ENCODE measurements around the gene MZF1. TPM values are rescaled to one million over a fixed set of nuclear protein-coding genes. Genes with fewer than 3 reads are reported as not detected.
"Not testable (repeated sequence)": the region's sequence is repeated elsewhere in the genome, so short reads cannot be mapped to it uniquely, and the experiment has no call there.

Gene MZF1
- total RNA-seq: 10 to 100 TPM; 13.3 to 14.4 TPM

GRCh38 chr19:58572818-58573657 is at the start of gene MZF1:
Gene MZF1, minus strand, starts transcription at chr19:58573335. Its CDS starts 1,946 bp downstream, at chr19:58571389.
- intact Hi-C loops (cut with micrococcal nuclease): loop anchor here (1.0 kb wide), 6 partner anchors 14 to 268 kb away; partner anchors contain the start of genes CHMP2A, ERVK3-1, TRIM28 and ZBTB45
- peak; percentile 100 for DNase-seq
- POLR2A ChIA-PET: interaction anchor here (1.0 to 2.6 kb wide), 4 partner anchors 11 to 53 kb away, joined by 4 to 13 read pairs (median 8); partner anchors contain the start of genes CHMP2A and ZBTB45
- no peaks in the 10 kb centered on the region for H3K9me3 Mint-ChIP-seq
- peaks cover 33% of the 10 kb centered on the region for H3K4me1 Mint-ChIP-seq (ENCODE audit: low read depth)
- CTCF ChIA-PET: interaction anchor here (0.6 to 1.3 kb wide), 5 partner anchors 9 to 74 kb away, joined by 3 to 7 read pairs (median 3); no protein-coding TSS in a partner anchor
- H3K4me3 Mint-ChIP-seq: peak within 1 kb of the TSS; percentile 96
- H3K36me3 Mint-ChIP-seq: peaks cover 2% of the 10 kb centered on the region
- no peaks in the 10 kb centered on the region for H3K27me3 Mint-ChIP-seq
- H3K27ac Mint-ChIP-seq: peak within 1 kb of the TSS; percentile 100

DNA sequence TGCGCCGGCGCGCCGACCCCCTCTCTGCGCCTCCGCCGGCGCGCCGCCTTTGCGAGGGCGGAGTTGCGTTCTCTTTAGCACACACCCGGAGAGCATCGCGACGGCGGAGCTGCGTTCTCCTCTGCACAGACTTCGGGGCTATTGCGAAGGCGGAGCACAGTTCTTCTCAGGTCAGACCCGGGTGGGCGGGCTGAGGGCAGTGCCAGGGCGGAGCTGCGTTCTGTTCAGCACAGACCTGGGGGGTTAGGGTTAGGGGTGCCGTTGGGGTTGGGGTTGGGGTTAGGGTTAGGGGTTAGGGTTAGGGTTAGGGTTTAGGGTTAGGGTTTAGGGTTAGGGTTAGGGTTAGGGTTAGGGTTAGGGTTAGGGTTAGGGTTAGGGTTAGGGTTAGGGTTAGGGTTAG is 34.1 kb upstream of the MZF1 start:
- POLR2A ChIA-PET; H3K4me3 Mint-ChIP-seq; H3K9me3 Mint-ChIP-seq; H3K27me3 Mint-ChIP-seq; CTCF ChIA-PET; intact Hi-C loops (cut with micrococcal nuclease); DNase-seq; H3K4me1 Mint-ChIP-seq (ENCODE audit: low read depth); H3K36me3 Mint-ChIP-seq; H3K27ac Mint-ChIP-seq: not testable (repeated sequence)

- H3K27ac Mint-ChIP-seq; H3K36me3 Mint-ChIP-seq; intact Hi-C loops (cut with micrococcal nuclease); H3K9me3 Mint-ChIP-seq; H3K4me3 Mint-ChIP-seq; H3K4me1 Mint-ChIP-seq (ENCODE audit: low read depth); CTCF ChIA-PET; H3K27me3 Mint-ChIP-seq; POLR2A ChIA-PET: not testable (repeated sequence)
- DNase-seq: peak; percentile 10
Measured at GRCh38 chr19:58606251-58606896, 33.2 kb upstream of the MZF1 start.

- CTCF ChIA-PET: interaction anchor here (0.9 kb wide), 1 partner anchor 72 kb away, joined by 3 read pairs; no protein-coding TSS in a partner anchor
Measured at GRCh38 chr19:58586133-58586765, 13.1 kb upstream of the MZF1 start.

DNA sequence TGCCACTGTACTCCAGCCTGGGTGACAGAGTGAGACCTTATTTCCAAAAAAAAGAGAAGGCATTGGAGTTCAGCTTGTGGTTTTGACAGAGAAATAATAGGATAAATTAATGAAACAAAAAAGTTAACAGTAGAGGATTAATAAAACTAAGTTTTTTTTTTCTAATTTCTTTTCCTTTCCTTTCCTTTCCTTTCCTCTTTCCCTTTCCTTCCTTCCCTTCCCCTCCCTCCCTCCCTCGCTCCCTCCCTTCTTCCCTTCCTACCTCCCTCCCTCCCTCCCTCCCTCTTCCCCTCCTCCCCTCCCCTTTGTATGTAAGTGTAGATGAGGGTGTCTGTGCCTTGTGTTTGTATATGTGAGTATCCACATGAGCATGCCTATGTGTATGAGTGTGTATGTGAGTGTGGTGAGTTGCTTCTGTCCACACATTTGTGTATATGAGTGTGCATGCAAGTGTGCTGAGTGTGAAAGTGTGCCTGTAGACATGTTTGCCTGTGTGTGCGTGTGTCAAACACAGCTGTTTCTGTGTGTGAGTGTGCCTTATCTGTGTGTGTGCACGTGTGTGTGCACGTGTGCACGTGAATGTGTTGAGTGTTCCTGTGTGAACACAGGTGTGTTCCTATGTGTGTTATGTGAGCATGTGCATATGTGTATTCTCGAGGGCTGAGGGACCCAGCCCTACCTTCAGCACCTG is 12.5 kb upstream of the MZF1 start:
- Mint-ChIP-seq H3K4me3 (no peak overlapping the region), H3K9me3 (no peaks in the 10 kb centered on the region), H3K36me3 (peaks cover 13% of the 10 kb centered on the region), H3K4me1 (ENCODE audit: low read depth) (peaks cover 10% of the 10 kb centered on the region), H3K27ac (no peak overlapping the region), H3K27me3 (no peaks in the 10 kb centered on the region)
- no peak for DNase-seq
- intact Hi-C loops (cut with micrococcal nuclease): no loop called here
- CTCF ChIA-PET: no interaction called here
- POLR2A ChIA-PET: no interaction called here

More at GRCh38 chr19:58586133-58586765, 13.1 kb upstream of the MZF1 start:
- no peaks in the 10 kb centered on the region for H3K9me3 Mint-ChIP-seq
- H3K27ac Mint-ChIP-seq: no peak overlapping the region
- DNase-seq: no peak
- peaks cover 12% of the 10 kb centered on the region for H3K36me3 Mint-ChIP-seq
- POLR2A ChIA-PET: no interaction called here
- no peak overlapping the region for H3K4me3 Mint-ChIP-seq
- intact Hi-C loops (cut with micrococcal nuclease): no loop called here
- H3K27me3 Mint-ChIP-seq: no peaks in the 10 kb centered on the region
- peaks cover 3% of the 10 kb centered on the region for H3K4me1 Mint-ChIP-seq (ENCODE audit: low read depth)

GRCh38 chr19:58584498-58585441 is 11.6 kb upstream of the MZF1 start:
- POLR2A ChIA-PET: no interaction called here

DNA sequence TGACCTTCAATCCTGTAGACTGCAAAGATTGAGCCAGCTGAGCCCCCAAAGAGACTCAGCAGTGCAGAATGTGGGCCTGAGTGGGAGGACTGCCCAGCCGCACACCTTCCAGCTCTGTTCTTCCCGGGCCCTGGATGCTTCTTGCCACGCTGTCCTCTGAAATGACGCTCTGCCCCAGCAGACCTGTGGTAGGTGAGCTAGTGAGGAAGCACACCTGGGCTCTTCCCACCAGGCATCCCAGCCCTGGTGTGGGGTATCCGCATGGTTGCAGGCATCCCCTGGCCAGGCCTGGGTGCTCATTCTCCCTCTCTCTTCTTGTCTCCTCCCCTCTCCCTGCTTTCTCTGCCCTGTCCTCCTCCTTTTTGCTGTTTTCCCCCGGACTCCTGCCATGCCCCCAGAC is 9.8 kb upstream of the MZF1 start:
- POLR2A ChIA-PET: no interaction called here
- intact Hi-C loops (cut with micrococcal nuclease): no loop called here
- DNase-seq: no peak
- Mint-ChIP-seq H3K4me3 (no peak overlapping the region), H3K36me3 (peaks cover 13% of the 10 kb centered on the region), H3K27ac (no peak overlapping the region), H3K9me3 (no peaks in the 10 kb centered on the region), H3K4me1 (ENCODE audit: low read depth) (peaks cover 29% of the 10 kb centered on the region), H3K27me3 (no peaks in the 10 kb centered on the region)
- CTCF ChIA-PET: interaction anchor here (5.3 kb wide), 1 partner anchor 70 kb away, joined by 43 read pairs; no protein-coding TSS in a partner anchor

More at GRCh38 chr19:58584498-58585441, 11.6 kb upstream of the MZF1 start:
- no peaks in the 10 kb centered on the region for H3K27me3 Mint-ChIP-seq
- H3K4me3 Mint-ChIP-seq: no peak overlapping the region
- DNase-seq: no peak
- intact Hi-C loops (cut with micrococcal nuclease): no loop called here
- H3K36me3 Mint-ChIP-seq: peaks cover 13% of the 10 kb centered on the region
- no peaks in the 10 kb centered on the region for H3K9me3 Mint-ChIP-seq
- H3K27ac Mint-ChIP-seq: no peak overlapping the region
- peaks cover 11% of the 10 kb centered on the region for H3K4me1 Mint-ChIP-seq (ENCODE audit: low read depth)
- CTCF ChIA-PET: interaction anchor here (0.6 kb wide), 1 partner anchor 65 kb away, joined by 3 read pairs; the partner anchor contains the start of gene ZBTB45

DNA sequence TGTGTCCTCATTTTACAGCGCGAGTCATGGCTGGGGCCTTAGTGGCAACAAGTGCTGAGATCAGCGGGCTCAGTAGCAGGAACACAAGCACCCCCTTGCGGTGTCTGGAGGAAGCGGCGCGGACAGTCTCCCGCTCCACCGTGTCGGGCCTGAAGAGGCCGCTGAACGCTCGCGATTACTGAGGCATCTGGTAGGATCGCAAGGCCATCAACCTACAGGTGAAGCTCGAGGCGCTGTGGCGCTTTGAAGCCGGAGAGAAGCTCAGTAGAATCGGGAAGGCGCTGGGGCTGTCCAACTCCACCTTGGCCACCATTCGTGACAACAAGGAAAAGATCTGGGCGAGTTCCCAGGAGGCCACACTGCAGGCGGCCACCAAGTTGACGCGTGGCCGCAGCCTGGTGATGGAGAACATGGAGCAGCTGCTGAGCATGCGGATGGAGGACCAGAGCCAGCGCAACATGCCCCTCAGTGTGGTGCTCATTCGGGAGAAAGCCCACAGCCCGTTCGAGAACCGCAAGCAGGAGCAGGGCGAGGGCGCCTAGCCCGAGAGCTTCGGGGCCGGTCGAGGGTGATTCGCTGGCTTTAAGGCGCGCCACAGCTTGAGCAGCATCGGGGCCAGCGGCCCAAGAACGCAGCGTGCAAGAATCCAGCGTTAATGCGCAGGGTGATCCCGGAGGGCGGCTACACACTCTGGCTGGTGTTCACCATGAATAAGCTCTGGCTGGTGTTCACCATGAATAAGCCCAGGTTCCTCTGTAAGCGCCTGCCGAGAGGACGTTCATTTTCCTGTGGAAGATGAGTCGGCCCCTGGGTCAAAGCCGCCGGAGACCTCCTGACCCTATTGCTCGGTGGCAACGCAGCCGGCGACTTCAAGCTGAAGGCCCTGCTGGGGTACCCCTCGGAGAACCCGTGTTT is 8.3 kb upstream of the MZF1 start:
- Mint-ChIP-seq H3K27ac (peak overlapping the region; percentile 78), H3K4me1 (ENCODE audit: low read depth) (peaks cover 36% of the 10 kb centered on the region), H3K4me3 (no peak overlapping the region), H3K27me3 (no peaks in the 10 kb centered on the region), H3K36me3 (peaks cover 13% of the 10 kb centered on the region), H3K9me3 (no peaks in the 10 kb centered on the region)
- intact Hi-C loops (cut with micrococcal nuclease): loop anchor here (1.0 kb wide), 1 partner anchor 62 kb away; the partner anchor contains the start of gene ZBTB45
- ChIA-PET CTCF (interaction anchor here (0.7 to 5.3 kb wide), 11 partner anchors 9 to 175 kb away, joined by 3 to 65 read pairs (median 3); partner anchors contain the start of genes TRIM28 and ZBTB45), POLR2A (interaction anchor here (0.7 to 1.2 kb wide), 3 partner anchors 26 to 68 kb away, joined by 3 to 10 read pairs (median 3); partner anchors contain the start of gene ZBTB45)
- DNase-seq: peak; percentile 96

GRCh38 chr19:58579473-58580142 is 6.5 kb upstream of the MZF1 start:
- Mint-ChIP-seq H3K27ac (peak overlapping the region; percentile 64), H3K9me3 (no peaks in the 10 kb centered on the region), H3K4me1 (ENCODE audit: low read depth) (peaks cover 41% of the 10 kb centered on the region), H3K27me3 (no peaks in the 10 kb centered on the region), H3K4me3 (no peak overlapping the region), H3K36me3 (peaks cover 13% of the 10 kb centered on the region)
- DNase-seq: no peak
- ChIA-PET POLR2A (interaction anchor here (1.2 to 1.7 kb wide), 2 partner anchors 19 to 60 kb away, joined by 6 to 7 read pairs; partner anchors contain the start of gene ZBTB45), CTCF (interaction anchor here (4.4 to 5.3 kb wide), 2 partner anchors 59 to 66 kb away, joined by 43 to 65 read pairs; partner anchors contain the start of gene ZBTB45)
- intact Hi-C loops (cut with micrococcal nuclease): no loop called here

Measured in activated CD4-positive, alpha-beta memory T cell treated with anti-CD3 and anti-CD28 coated beads for 36 hours (primary cell).